ENCODE measurements around the gene NCKAP5L.

DNA sequence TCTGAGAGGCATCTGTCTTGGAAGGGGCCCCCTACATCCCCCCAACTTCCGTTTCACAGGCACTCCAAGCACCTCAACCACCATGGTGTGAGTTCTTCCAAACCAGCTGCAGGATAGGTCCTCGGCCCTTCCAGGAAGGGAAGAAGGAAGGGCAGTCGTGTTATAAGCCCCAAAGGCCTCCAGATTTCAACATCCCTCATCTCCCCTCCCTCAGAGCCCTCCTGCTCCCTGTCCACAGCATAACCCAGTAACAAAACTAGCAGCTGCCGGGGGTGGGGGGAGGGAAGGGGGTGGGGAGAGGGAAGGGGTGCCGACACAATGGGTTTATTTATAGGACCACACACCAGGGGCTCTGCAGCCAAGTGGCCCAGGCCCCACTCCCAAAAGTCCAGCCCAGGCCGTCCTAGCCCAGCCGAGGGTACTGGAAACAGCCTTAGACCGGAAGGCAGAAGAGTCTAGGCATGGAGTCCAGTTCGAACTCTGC, 18.3 kb downstream of the NCKAP5L start:
- no peak for TF ChIP-seq POLR2A (IDR thresholded peaks at IDR 0.05)
- TF ChIP-seq, protein P1, sequence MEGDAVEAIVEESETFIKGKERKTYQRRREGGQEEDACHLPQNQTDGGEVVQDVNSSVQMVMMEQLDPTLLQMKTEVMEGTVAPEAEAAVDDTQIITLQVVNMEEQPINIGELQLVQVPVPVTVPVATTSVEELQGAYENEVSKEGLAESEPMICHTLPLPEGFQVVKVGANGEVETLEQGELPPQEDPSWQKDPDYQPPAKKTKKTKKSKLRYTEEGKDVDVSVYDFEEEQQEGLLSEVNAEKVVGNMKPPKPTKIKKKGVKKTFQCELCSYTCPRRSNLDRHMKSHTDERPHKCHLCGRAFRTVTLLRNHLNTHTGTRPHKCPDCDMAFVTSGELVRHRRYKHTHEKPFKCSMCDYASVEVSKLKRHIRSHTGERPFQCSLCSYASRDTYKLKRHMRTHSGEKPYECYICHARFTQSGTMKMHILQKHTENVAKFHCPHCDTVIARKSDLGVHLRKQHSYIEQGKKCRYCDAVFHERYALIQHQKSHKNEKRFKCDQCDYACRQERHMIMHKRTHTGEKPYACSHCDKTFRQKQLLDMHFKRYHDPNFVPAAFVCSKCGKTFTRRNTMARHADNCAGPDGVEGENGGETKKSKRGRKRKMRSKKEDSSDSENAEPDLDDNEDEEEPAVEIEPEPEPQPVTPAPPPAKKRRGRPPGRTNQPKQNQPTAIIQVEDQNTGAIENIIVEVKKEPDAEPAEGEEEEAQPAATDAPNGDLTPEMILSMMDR (IDR thresholded peaks at IDR 0.05 in 4 of 5, conservative IDR thresholded peaks at IDR 0.05 in 1 of 5) = no peak
